ENCODE results near the gene UBA6. TPM values are rescaled to one million over a fixed set of nuclear protein-coding genes. Genes with fewer than 3 reads are reported as not detected.
A peak's percentile ranks its signal among the peaks of the same experiment; 100 is the strongest.
"Not testable (repeated sequence)": the region's sequence is repeated elsewhere in the genome, so short reads cannot be mapped to it uniquely, and the experiment has no call there.

The UBA6 gene
- 43.8 and 51.3 TPM in 2 replicates for total RNA-seq (2014; rRNA removed; shearing (Covaris generic))
- polyA plus RNA-seq (2015; cell fraction: cytosol; rRNA removed): 6.9 and 23.0 TPM in 2 replicates
- 44.3 and 56.8 TPM in 2 replicates for polyA plus RNA-seq (2015; cell fraction: nucleus; rRNA removed)

GRCh38 chr4:67700738-67701516 lies at the start of gene UBA6:
Gene UBA6, minus strand, starts transcription at chr4:67701155. Its CDS starts 36 bp downstream, at chr4:67701119.
- DNase-seq (ENCODE audit: low read depth, low spot score): peak; percentile 93
- in situ Hi-C loops (cut with HindIII; ENCODE audit: low pct_unique_long_range_greater_than_20kb, low sequenced_read_pairs): no loop called here

GRCh38 chr4:67750691-67751090 lies 49.7 kb upstream of the UBA6 start:
- in situ Hi-C loops (cut with HindIII; ENCODE audit: low pct_unique_long_range_greater_than_20kb, low sequenced_read_pairs): no loop called here
- peak; percentile 3 for DNase-seq (ENCODE audit: low read depth, low spot score)

GRCh38 chr4:67749286-67749685 lies 48.3 kb upstream of the UBA6 start:
- in situ Hi-C loops (cut with HindIII; ENCODE audit: low pct_unique_long_range_greater_than_20kb, low sequenced_read_pairs): no loop called here
- no peak for DNase-seq (ENCODE audit: low read depth, low spot score)

- DNase-seq (ENCODE audit: low read depth, low spot score): peak; percentile 53
- in situ Hi-C loops (cut with HindIII; ENCODE audit: low pct_unique_long_range_greater_than_20kb, low sequenced_read_pairs): no loop called here
Observed at GRCh38 chr4:67746797-67747495, 46.0 kb upstream of the UBA6 start.

- in situ Hi-C loops (cut with HindIII; ENCODE audit: low pct_unique_long_range_greater_than_20kb, low sequenced_read_pairs): no loop called here
- DNase-seq (ENCODE audit: low read depth, low spot score): no peak
Observed at GRCh38 chr4:67744561-67745283, 43.8 kb upstream of the UBA6 start.

GRCh38 chr4:67743194-67743593 lies 42.2 kb upstream of the UBA6 start:
- in situ Hi-C loops (cut with HindIII; ENCODE audit: low pct_unique_long_range_greater_than_20kb, low sequenced_read_pairs): no loop called here
- no peak for DNase-seq (ENCODE audit: low read depth, low spot score)

- in situ Hi-C loops (cut with HindIII; ENCODE audit: low pct_unique_long_range_greater_than_20kb, low sequenced_read_pairs): no loop called here
- DNase-seq (ENCODE audit: low read depth, low spot score): no peak
Observed at GRCh38 chr4:67736262-67736661, 35.3 kb upstream of the UBA6 start.

GRCh38 chr4:67735325-67735724 lies 34.4 kb upstream of the UBA6 start:
- no peak for DNase-seq (ENCODE audit: low read depth, low spot score)
- in situ Hi-C loops (cut with HindIII; ENCODE audit: low pct_unique_long_range_greater_than_20kb, low sequenced_read_pairs): no loop called here

GRCh38 chr4:67730511-67730910 lies 29.6 kb upstream of the UBA6 start:
- in situ Hi-C loops (cut with HindIII; ENCODE audit: low pct_unique_long_range_greater_than_20kb, low sequenced_read_pairs): not testable (repeated sequence)

GRCh38 chr4:67727124-67727850 lies 26.3 kb upstream of the UBA6 start:
- in situ Hi-C loops (cut with HindIII; ENCODE audit: low pct_unique_long_range_greater_than_20kb, low sequenced_read_pairs): no loop called here
- no peak for DNase-seq (ENCODE audit: low read depth, low spot score)

More at GRCh38 chr4:67730511-67730910, 29.6 kb upstream of the UBA6 start:
- DNase-seq (ENCODE audit: low read depth, low spot score): not testable (repeated sequence)

- DNase-seq (ENCODE audit: low read depth, low spot score): no peak
- in situ Hi-C loops (cut with HindIII; ENCODE audit: low pct_unique_long_range_greater_than_20kb, low sequenced_read_pairs): no loop called here
Observed at GRCh38 chr4:67725981-67726380, 25.0 kb upstream of the UBA6 start.

GRCh38 chr4:67725132-67725531 lies 24.2 kb upstream of the UBA6 start:
- peak; percentile 76 for DNase-seq (ENCODE audit: low read depth, low spot score)
- in situ Hi-C loops (cut with HindIII; ENCODE audit: low pct_unique_long_range_greater_than_20kb, low sequenced_read_pairs): no loop called here

GRCh38 chr4:67723949-67724348 lies 23.0 kb upstream of the UBA6 start:
- in situ Hi-C loops (cut with HindIII; ENCODE audit: low pct_unique_long_range_greater_than_20kb, low sequenced_read_pairs): no loop called here
- DNase-seq (ENCODE audit: low read depth, low spot score): peak; percentile 33

- in situ Hi-C loops (cut with HindIII; ENCODE audit: low pct_unique_long_range_greater_than_20kb, low sequenced_read_pairs): no loop called here
- no peak for DNase-seq (ENCODE audit: low read depth, low spot score)
Observed at GRCh38 chr4:67723341-67723740, 22.4 kb upstream of the UBA6 start.

GRCh38 chr4:67721770-67722597 lies 21.0 kb upstream of the UBA6 start:
- in situ Hi-C loops (cut with HindIII; ENCODE audit: low pct_unique_long_range_greater_than_20kb, low sequenced_read_pairs): no loop called here
- DNase-seq (ENCODE audit: low read depth, low spot score): no peak

- in situ Hi-C loops (cut with HindIII; ENCODE audit: low pct_unique_long_range_greater_than_20kb, low sequenced_read_pairs): no loop called here
- DNase-seq (ENCODE audit: low read depth, low spot score): no peak
Observed at GRCh38 chr4:67721315-67721769, 20.4 kb upstream of the UBA6 start.

Data from SK-MEL-5 (cell line).